HEK293T (cell line): ENCODE data around the gene DSP.

Experiments
- BHLHE40 ChIP-seq: fragments of 450-650 bp; IDR thresholded peaks from 2 replicates; pipeline ENCODE4 v1.6.1; 2016; ENCODE audit warnings: mild to moderate bottlenecking, moderate library complexity, borderline replicate concordance
- ELF4 ChIP-seq: fragments of 450-650 bp; IDR thresholded peaks from 2 replicates; pipeline ENCODE4 v1.6.1; 2017; ENCODE audit warnings: antibody characterized with exemption
- FOXK2 ChIP-seq: fragments of 450-650 bp; IDR thresholded peaks from 2 replicates; pipeline ENCODE4 v1.6.1; 2016; ENCODE audit warnings: mild to moderate bottlenecking
- FOXM1 ChIP-seq: fragments of 450-650 bp; IDR thresholded peaks from 2 replicates; pipeline ENCODE4 v1.6.1; 2017; ENCODE audit warnings: mild to moderate bottlenecking, borderline replicate concordance
- HDGF ChIP-seq: fragments of 450-650 bp; IDR thresholded peaks from 2 replicates; pipeline ENCODE4 v1.6.1; 2017; ENCODE audit warnings: antibody characterized with exemption, borderline replicate concordance
- NFRKB ChIP-seq: fragments of 450-650 bp; IDR thresholded peaks from 2 replicates; pipeline ENCODE4 v1.6.1; 2016; ENCODE audit warnings: mild to moderate bottlenecking, moderate library complexity
- SP1 ChIP-seq: fragments of 450-650 bp; IDR thresholded peaks from 2 replicates; pipeline ENCODE4 v1.6.1; 2017
- SUZ12 ChIP-seq: fragments of 450-650 bp; IDR thresholded peaks from 2 replicates; pipeline ENCODE4 v1.6.1; 2016; ENCODE audit warnings: mild to moderate bottlenecking
- TARDBP ChIP-seq: fragments of 450-650 bp; IDR thresholded peaks from 2 replicates; pipeline ENCODE4 v1.6.1; 2016
- TF ChIP-seq, protein P1 (sequence below): fragments of 450-650 bp; IDR thresholded peaks from 2 replicates; pipeline ENCODE4 v1.6.1; 2016

DNA sequence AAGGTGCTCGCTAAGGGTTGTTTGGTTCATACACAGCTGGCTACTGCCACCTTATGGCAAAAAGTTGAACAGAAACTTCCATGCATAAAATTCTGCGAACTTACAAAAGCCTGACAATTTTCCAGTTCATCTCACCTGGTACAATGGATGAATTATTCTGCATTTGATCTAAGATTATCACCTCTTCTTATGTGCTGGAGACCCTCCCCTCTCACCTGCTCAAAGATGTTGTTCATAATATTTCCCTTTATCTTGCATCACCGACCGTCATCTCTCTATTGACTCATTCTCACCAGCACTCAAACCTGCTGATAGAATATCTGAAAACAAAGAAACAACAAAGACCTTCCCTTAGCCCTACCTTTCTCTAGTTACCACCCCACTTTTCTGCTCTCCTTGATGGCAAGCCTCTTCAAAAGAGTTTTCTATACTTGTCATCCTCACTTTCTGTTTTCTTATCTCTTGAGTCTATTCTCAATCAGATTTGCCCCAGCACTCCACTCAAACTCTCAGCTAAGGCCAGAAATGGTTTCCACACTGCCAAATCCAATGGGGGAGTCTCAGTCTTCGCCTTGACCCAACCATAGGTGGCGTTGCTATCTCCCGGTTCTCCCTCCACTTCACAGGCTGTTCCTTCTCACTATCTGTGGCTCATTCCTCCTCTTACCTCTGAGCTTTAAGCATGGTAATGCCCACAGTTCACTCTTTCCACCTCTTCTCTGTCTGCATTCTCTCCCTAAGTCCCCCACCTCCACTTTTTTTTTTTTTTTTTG is 74.3 kb downstream of the DSP start:
- TF ChIP-seq BHLHE40 (no peak), FOXK2 (no peak), HDGF (no peak), FOXM1 (no peak), TARDBP (no peak), ELF4 (no peak), SP1 (no peak), SUZ12 (no peak), NFRKB (no peak)
- TF ChIP-seq, protein P1, sequence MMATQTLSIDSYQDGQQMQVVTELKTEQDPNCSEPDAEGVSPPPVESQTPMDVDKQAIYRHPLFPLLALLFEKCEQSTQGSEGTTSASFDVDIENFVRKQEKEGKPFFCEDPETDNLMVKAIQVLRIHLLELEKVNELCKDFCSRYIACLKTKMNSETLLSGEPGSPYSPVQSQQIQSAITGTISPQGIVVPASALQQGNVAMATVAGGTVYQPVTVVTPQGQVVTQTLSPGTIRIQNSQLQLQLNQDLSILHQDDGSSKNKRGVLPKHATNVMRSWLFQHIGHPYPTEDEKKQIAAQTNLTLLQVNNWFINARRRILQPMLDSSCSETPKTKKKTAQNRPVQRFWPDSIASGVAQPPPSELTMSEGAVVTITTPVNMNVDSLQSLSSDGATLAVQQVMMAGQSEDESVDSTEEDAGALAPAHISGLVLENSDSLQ, result no peak
